ENCODE results near the gene HMCES.

Gene HMCES

DNA sequence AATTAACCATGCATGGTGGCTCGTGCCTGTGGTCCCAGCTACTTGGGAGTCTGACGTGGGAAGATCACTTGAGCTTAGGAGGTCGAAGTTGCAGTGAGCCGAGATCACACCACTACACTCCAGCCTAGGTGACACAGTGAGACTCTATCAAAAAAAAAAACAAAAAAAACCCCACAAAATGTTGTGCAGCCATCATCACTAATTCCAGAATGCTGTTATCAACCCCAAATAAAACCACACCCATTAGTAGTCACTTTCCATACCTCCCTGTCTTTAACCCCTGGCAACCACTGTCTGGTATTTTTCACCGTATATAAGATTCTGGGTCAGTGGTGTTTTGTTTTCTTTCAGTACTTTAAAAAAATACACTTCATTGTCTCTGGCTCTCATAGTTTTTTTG is 16.6 kb downstream of the HMCES start:
- in situ Hi-C loops (cut with MboI; ENCODE audit: low sequenced_read_pairs) = no loop called here

DNA sequence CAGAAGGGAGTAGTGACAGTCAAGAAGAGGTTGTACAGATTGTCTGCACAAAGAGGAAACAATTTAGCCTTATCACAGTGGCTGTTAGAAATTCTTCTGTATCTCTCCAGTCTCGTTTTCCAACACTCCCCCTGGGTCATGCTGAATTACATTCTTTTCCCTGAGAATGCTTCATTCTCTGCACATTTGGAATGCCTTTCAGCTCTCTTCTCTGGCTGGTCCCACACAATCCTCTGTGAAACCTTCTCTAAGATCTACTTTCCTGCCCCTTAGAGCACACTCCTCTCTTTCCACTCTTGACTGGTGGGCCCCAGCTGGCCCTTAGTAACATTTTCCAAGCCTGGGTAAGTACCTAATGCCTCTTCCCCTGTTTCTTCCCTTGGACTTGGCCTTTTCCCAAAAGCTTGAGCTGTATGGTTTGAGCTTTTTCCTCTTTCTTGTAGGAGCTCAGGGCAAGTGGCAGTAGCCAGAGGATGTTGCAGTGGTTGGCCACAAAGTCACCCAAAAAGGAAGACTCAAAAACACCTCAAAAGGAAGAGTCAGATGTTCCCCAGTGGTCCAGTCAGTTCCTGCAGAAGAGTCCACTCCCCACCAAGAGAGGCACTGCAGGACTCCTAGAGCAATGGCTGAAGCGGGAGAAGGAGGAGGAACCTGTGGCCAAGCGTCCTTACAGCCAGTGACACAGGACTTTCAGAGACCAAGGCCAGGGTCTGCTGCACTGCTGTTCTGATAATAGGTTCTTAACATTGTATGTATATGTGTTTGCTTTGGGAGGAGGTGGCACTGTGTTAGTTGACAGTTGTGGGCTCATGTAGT is 25.7 kb downstream of the HMCES start:
- in situ Hi-C loops (cut with MboI; ENCODE audit: low sequenced_read_pairs) = no loop called here

DNA sequence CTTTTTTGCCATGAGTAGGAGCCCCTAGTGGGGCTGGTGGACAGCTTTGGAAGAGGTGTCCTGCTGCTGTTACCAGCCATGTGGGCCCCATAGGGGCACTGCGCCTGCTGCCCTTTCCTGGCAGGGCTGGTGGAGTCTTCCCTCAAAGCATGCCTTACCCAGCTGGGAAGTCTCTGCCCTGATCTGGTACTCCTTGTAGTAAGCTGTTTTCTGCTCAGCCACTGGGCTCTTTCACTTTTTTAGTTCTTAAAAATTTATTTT is 26.2 kb downstream of the HMCES start:
- in situ Hi-C loops (cut with MboI; ENCODE audit: low sequenced_read_pairs) = no loop called here

DNA sequence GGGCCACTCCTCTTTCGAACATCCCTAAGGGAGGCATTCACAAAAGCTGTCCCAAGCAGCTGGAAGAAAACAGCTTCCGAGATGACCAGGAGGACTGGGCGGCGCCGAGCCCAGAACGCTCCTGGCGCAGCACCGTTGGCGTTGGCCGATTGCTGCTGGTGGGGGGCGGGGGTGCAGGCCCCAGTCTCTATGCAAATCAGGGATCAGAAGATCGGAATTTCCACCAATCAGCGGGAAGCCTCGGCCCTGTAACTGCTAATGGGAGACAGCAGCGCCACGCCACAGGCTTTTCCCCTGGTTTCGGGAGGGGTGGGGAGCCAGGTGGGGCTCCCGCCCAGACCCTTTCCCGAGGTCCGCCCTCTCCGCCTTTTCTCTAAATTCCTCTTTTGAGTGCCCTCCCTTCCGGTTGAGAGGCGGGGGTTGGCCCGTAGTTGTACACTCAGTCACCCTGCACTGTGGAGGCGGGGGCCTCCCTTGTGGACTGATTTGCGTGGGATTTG is 27.0 kb downstream of the HMCES start:
- in situ Hi-C loops (cut with MboI; ENCODE audit: low sequenced_read_pairs) = no loop called here

DNA sequence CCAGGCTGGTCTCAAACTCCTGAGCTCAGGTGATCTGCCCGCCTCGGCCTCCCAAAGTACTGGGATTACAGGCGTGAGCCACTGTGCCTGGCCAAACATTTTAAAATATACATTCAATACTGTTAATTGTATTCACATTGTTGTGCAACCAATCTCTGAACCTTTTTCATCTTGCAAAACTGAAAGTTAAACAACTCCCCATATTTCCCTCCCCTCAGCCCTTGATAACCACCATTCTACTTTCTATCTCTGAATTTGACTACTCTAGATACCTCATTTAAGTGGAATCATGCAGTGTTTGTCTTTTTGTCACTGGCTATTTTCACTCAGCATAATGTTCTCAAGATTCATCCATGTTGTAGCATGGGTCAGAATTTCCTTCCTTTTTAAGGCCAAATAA is 30.0 kb downstream of the HMCES start:
- in situ Hi-C loops (cut with MboI; ENCODE audit: low sequenced_read_pairs) = no loop called here

DNA sequence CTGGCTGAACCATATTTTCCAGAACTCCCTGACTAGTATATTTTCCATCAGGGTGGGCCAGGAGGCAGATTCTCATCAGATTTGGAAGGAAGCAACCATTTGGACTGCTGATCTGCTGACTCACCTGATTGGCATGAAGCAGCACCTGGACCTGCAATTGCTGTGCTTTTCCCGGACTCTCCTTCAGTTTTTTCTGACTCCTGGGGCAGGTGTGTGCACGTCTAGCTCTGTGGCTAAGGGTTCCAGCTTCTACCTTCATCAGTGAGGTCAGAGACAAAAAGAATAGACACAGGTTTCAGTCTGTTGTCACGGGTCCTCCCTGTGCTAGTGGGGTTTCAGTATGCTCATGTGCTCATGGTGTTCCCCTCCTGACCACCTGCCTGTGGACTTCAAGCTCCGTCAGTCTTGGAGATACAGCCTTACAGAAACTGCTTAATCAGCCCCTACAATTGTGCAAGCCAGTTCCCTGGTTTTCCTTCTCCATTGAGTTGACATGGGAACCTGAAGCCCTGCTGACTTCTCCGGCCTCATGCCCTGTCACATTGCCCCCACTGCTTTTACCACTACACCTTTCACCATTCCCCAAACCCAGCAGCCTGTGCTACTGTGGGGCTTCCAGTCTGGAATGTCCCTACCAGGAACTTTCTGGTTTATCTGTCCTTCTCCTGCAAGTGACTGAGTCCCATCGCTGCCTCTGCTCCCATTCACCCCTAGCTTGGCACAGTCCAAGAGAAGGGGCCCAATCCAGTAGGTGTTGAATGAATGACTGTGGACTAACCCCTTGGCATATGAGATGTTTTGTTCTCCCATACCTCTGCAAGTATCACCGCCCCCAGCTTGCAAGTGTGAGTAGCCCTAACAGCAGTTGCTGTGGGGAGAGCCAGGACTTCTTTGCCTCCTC is 31.7 kb downstream of the HMCES start:
- in situ Hi-C loops (cut with MboI; ENCODE audit: low sequenced_read_pairs) = no loop called here

DNA sequence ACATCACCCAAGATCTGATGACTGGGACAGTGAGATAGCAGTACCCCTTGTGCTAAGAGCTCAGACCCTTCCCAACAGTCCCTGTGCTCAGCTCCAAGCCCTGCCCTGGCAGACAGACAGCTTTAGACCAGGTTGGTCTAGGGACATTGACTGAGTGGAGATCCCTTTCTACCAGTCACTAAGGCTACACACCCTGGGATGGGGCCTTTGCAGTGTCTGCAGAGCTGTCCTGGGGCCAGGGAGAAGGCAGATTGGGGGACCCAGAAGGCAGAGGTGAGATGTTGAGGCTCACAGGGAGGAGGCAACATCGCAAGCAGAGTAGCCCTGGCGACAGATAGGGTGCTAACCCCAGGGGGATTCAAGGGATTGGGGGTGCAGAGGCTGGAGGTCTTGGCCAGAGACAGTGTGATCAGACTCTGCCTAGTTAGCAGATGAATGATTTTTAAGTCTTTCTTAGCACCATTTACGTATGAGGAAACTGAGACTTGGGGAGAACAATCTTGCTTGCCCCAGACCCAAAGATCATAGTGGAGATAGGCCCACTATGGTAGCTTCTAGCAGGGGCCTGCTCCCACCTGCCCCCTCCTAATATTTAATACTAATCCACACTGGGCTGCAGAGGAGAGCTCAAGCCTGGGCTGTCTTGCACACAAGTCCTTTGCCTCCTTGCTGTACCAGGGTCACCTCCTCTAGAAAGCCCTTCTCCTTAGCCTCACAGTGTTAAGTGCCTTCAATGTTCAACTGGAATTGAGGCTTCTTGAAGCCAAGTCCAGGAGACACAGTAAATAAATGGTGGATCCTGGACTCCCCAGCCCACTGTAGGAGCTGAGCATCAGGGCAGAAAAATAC is 32.6 kb downstream of the HMCES start:
- in situ Hi-C loops (cut with MboI; ENCODE audit: low sequenced_read_pairs) = no loop called here

DNA sequence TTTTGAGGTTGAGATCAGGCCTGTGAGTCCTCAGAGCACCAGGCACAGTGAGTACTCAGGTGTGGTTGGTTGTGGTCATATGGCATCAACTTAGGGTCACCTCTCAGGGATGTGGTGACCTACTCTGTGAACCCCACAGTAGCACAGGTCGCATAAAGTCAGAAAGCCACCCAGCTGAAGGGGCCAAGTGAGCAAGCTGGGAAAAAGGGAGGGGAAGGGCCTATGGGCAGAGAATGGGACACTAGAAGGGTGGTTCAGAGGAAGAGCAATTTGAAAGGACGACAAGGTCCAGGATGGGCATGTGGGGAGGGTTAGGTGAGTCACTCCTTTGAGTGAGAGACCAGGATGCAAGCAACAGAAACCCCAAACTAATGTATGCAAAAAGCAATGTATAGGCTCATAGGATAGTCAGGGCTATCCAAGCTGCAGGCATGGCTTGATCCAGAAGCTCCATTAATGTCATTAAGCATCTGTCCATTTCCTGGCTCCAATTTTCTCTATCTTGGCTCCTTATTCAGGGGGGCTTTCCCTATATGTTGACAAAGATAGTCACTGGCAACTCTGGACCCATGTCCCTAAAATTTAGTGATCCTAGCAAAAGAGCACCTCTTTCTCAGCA is 33.5 kb downstream of the HMCES start:
- in situ Hi-C loops (cut with MboI; ENCODE audit: low sequenced_read_pairs) = no loop called here

DNA sequence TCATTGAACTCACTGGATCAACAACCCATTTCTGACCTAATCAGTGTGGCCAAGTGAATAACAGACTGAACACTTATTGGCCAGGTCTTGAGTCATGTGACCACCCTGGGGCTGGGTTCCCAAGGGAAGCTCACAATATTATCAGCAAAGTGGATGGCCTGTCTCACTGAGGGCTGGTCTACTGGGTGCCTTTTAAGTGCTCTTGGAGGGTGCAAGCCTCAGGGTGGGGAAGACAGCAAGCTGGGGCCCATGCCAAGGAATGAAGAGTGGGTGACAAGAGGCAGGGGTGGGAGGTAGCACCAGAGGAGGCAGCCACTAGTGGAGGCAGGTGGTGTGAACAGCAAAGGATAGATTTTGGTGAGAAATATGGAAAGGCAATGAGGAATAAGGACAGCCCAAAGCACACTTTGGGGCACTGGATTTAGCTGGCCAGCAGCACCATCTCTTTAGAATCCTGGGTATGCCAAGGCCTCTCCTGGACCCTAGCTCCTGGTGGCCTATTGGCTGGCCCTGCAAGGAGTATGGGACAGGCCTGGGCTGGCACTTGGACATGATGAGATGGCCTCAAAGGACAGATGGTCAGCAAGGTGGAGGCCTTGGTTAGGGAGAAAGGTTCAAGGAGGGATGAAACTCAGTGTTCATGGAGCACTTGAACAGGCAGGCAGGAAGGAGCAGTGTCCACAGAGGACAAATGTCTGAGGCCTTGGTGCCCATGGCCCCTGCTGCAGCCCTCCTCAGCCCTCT is 34.2 kb downstream of the HMCES start:
- in situ Hi-C loops (cut with MboI; ENCODE audit: low sequenced_read_pairs) = no loop called here

DNA sequence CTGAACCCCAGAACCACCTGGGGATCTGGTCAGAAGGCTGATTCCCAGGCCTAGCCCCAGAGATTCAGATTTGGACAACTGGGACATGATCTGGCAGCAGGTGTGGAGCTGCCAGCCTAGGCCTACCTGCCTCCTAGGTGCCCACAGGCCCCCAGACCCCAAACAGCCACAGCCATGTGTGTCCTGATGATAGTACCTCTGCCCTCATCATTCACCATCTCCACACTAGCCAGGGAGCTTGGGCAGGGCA is 34.7 kb downstream of the HMCES start:
- in situ Hi-C loops (cut with MboI; ENCODE audit: low sequenced_read_pairs) = no loop called here

DNA sequence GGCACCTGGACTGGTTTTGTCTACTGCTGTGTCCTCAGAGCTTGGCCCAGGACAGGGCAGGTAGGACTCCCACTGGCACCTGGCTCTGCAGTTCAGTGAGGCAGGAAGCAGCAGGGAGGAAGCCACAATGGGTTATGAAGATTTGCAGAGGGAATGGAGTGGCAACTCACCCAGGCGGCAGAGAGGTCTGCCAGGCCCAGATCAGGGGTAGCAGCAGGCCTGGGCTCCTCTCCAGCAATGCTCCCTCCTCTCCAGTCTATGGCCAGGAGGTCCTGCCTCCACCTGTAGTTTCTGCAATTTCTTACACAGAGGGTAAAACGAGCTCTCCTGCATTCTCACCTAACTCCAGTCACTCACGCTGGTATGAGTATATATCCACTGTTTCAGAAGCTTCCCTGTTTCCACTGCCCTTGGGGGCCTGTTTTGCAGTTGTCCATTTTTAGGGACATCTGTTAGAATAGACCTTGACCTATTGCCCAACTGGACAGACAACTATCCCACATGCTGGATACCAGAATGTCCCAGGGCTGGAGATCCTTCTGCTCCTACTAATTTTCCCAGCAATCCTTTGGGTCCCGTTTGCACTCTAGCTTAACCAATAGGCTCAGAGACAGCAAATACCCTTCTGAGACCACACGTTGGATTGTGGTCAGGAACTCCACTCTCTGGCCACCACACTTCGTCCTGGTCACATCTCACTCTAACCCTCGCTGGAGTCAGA is 35.2 kb downstream of the HMCES start:
- in situ Hi-C loops (cut with MboI; ENCODE audit: low sequenced_read_pairs) = no loop called here

DNA sequence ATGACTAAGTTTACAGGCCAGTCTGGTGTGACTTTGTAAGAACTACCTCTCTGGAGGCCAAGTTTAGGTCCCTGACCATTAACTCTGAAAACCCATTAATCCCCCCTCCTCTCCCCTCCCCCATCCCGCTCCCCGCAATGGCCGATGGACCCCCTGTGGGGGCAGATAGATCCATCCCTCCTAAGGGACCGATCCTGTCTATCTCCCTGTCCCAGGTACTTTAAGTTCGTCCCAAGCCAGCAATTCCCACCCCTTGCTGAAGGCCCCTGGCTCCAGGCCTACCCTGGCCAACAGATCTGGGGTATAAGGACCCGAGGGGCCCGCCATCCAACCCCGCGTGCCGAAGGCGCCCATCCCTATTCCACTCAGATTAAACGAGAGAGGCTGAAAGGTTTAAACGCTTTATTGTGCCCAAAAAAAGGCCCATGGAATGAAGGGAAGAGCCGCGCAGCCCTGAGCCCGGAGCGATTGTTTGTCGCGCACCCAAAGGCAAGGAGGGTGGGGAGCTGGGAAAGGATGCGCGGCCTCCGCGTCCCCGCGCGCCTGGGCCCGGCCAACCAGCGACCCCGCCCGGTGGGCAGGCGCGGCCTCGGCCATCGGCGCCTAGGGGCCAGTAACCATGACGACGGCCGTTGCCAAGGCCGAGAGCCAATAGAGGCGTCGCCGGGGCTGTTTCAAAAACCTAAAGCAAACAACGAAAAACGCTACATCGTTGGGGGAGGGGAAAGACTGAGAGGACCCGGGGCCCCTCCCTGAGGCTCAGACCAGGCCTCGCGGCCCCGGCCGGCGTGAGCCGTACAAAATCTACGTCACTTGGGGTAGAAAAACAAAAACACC is 35.9 kb downstream of the HMCES start:
- in situ Hi-C loops (cut with MboI; ENCODE audit: low sequenced_read_pairs) = no loop called here

DNA sequence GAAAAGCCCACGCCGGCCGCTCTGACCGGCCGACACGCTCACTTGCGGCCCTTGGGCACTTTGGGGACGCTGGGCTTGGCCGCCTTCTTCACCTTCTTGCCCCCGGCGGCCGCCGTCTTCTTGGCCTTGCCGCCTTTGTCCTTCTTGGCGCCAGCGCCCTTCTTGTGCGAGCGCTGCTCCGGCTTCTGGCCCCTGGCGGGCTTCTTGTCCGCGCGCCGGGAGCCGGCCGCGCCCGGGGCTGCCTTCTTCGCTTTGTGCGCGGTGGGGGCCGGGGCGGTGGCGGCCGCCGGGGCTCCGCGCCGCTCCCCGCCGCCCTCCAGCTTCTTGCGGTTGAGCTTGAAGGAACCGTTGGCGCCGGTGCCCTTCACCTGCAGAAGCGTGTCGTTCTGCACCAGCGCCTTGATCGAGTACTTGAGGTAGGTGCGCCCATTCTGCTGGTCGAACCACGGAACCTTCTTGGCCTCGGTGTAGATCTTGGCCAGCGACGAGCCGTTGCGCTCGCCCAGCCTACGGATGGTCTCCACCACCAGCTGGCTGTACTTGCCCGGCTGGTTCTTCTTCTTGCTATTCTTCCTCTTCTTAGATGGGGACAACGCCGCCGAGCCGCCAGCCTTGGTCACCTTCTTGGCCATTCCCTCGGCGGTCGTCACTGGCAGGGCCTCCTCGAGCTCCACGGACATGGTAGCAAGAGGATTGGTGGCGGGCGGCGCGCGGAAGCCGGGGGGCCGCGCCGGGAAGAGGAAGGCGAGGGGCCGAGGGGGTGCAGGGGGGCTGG is 36.7 kb downstream of the HMCES start:
- in situ Hi-C loops (cut with MboI; ENCODE audit: low sequenced_read_pairs) = no loop called here

DNA sequence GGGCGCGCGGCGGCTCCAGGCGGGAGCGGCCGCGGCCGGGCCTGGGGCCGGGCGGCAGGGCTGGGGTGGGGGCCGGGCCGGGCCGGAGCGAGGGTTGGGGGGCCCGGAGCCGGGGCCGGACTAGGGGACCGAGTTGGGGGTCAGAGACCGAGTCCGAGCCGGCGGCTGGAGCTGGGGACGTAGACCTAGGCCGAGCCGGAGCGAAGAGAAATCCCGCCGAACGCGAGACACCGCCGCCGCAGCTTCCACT is 37.3 kb downstream of the HMCES start:
- in situ Hi-C loops (cut with MboI; ENCODE audit: low sequenced_read_pairs) = no loop called here

DNA sequence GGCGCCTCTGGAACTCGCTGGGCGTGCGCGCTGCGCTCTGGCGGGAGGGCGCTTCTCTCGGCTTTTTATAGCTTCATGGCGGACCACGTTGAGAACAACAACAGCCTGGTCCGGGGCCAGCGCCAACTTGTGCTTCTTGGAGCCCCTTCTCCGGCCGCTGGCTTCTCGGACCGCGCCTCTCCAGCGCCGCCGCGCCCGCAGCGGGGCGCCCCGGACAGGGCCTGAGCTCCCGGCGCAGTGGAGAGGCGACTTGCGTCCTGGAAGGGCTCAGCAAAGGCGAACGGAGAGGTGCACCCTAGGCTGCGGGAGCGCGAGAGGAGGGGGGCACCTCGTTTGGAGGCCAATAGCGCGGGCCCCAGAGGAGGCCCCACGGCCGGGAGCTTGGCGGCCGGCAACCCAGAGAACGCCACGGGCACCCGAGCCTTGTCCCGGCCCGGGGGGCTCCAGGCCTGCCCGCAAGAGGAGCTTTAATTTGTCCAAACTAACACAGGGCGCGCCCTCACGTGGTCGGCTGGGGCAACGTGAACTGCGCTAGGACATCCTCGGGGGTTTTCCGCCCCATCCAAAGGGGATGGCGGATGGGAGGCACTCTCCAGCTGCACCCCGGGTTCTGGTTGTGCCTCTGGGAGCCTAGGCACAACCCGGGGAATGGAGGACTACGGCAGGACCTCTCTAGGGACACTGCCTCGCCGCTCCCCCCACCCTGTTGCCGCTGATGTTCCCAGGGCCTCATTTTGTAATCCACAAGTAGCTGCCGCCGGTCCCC is 37.8 kb downstream of the HMCES start:
- in situ Hi-C loops (cut with MboI; ENCODE audit: low sequenced_read_pairs) = no loop called here

DNA sequence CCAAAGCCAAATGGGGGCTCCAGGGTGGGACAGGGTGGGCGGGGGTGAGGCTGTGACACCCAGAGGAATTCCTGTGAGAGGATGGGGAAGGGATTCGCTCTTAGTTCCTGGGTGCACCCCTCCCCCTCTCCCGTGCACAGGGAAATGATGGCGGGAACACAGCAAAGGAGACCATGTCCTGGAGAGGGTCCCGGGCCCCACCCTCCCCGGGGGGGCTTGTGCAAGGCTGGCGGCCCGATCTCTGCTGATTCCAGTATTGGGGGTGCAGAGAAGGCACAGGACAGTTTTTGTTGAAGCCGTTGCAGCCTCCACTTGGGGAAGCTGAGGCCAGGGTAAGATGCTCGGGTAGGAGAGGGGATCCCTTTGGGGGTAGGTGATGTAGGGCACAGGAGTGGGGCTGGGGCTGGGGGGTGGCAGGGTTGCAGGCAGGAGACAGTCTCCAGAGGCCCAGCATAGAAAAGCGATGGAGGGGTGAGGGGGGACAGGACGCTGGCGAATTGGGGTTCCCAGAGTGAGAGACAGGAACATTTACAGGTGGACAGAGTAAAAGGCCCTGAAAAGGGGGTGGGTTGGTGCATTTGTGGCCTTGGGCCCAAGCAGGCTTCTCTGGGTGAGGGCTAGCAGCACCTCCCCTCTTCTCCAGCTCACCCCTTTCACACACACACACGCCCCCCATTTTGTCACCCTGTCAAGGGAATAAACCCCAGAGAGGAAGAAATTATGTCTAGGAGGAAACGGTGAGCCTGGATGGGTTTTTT is 38.5 kb downstream of the HMCES start:
- in situ Hi-C loops (cut with MboI; ENCODE audit: low sequenced_read_pairs) = no loop called here

DNA sequence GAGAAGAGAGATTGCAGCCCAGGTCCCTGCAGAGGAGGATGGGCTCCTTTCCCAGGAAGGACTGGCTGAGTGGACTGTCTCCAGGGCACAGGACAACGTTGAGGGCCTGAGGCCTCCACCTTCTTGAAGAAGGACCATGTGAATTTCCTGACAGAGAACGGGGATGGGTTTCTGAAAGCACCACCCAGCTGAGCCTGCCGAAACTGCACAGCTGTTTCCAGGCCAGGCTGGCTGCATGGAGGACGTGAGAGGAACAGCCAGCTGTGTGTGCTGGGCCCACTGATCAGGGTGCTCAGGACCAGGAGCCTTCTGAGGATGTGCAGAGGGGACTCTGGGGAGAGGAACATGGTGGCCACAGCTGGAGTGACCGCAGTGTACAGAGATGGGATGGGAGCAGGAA is 39.2 kb downstream of the HMCES start:
- in situ Hi-C loops (cut with MboI; ENCODE audit: low sequenced_read_pairs) = no loop called here
